ENCODE data around the gene NOTCH4. TPM values are rescaled to one million over a fixed set of nuclear protein-coding genes. Genes with fewer than 3 reads are reported as not detected.

NOTCH4 gene
- total RNA-seq, 2 experiments from 2014 or later, result 0.47 to 0.53 TPM

GRCh38 chr6:32182555-32182981 lies 41.3 kb downstream of the NOTCH4 start:
- Mint-ChIP-seq H3K27me3 (no peaks in the 10 kb centered on the region), H3K27ac (peak overlapping the region; percentile 44), H3K4me1 (ENCODE audit: low read depth) (peaks cover 48% of the 10 kb centered on the region), H3K9me3 (no peaks in the 10 kb centered on the region), H3K4me3 (no peak overlapping the region), H3K36me3 (ENCODE audit: low read depth) (peaks cover 81% of the 10 kb centered on the region)
- no peak overlapping the region for H3K4me3 ChIP-seq (ENCODE audit: low read length)
- no peak for ATAC-seq (ENCODE audit: poor library complexity)
- no peak overlapping the region for H3K27ac ChIP-seq (ENCODE audit: low read depth in 1 of 2, low read length in 2 of 2)
- H3K9me3 ChIP-seq (ENCODE audit: control insufficient read depth in 1 of 2, insufficient read depth in 1 of 2, low read length in 2 of 2), result no peaks in the 10 kb centered on the region
- no peak for DNase-seq
- POLR2A ChIA-PET, result interaction anchor here (8.1 kb wide), 1 partner anchor 10 kb away, joined by 242 read pairs; the partner anchor contains the start of genes GPSM3 and PBX2
- H3K27me3 ChIP-seq (ENCODE audit: control insufficient read depth in 1 of 2, insufficient read depth in 2 of 2, low read length in 2 of 2), result no peaks in the 10 kb centered on the region
- CTCF ChIA-PET, result no interaction called here
- no peak for TF ChIP-seq CTCF (IDR thresholded peaks at IDR 0.05)
- intact Hi-C loops (cut with DNase I, micrococcal nuclease), result no loop called here
- H3K36me3 ChIP-seq (ENCODE audit: insufficient read depth, low read length), result peaks cover 62% of the 10 kb centered on the region
- H3K4me1 ChIP-seq (ENCODE audit: insufficient read depth, low read length), result peaks cover 61% of the 10 kb centered on the region

- no peak for TF ChIP-seq CTCF (IDR thresholded peaks at IDR 0.05)
- no peak overlapping the region for H3K4me3 Mint-ChIP-seq
- peaks cover 48% of the 10 kb centered on the region for H3K4me1 Mint-ChIP-seq (ENCODE audit: low read depth)
- H3K9me3 Mint-ChIP-seq, result no peaks in the 10 kb centered on the region
- no peak overlapping the region for H3K27ac Mint-ChIP-seq
- no peaks in the 10 kb centered on the region for H3K9me3 ChIP-seq (ENCODE audit: control insufficient read depth in 1 of 2, insufficient read depth in 1 of 2, low read length in 2 of 2)
- DNase-seq, result peak in 1 of 14 experiments; percentile 1
- ChIA-PET CTCF (interaction anchor here (1.2 kb wide), 1 partner anchor 13 kb away, joined by 3 read pairs; no protein-coding TSS in a partner anchor), POLR2A (interaction anchor here (0.6 to 8.1 kb wide), 2 partner anchors 11 to 52 kb away, joined by 3 to 242 read pairs; partner anchors contain the start of genes FKBPL, GPSM3 and PBX2)
- peaks cover 61% of the 10 kb centered on the region for H3K4me1 ChIP-seq (ENCODE audit: insufficient read depth, low read length)
- no peaks in the 10 kb centered on the region for H3K27me3 Mint-ChIP-seq
- ATAC-seq (ENCODE audit: poor library complexity), result no peak
- peaks cover 78% of the 10 kb centered on the region for H3K36me3 Mint-ChIP-seq (ENCODE audit: low read depth)
- H3K27ac ChIP-seq (ENCODE audit: low read depth in 1 of 2, low read length in 2 of 2), result no peak overlapping the region
- intact Hi-C loops (cut with DNase I, micrococcal nuclease), result no loop called here
- H3K36me3 ChIP-seq (ENCODE audit: insufficient read depth, low read length), result peaks cover 56% of the 10 kb centered on the region
- no peaks in the 10 kb centered on the region for H3K27me3 ChIP-seq (ENCODE audit: control insufficient read depth in 1 of 2, insufficient read depth in 2 of 2, low read length in 2 of 2)
- no peak overlapping the region for H3K4me3 ChIP-seq (ENCODE audit: low read length)
Measured at GRCh38 chr6:32181915-32182529, 41.8 kb downstream of the NOTCH4 start.

GRCh38 chr6:32181148-32181702 lies 42.6 kb downstream of the NOTCH4 start:
- no peak overlapping the region for H3K4me3 Mint-ChIP-seq
- ChIA-PET POLR2A (interaction anchor here (8.1 kb wide), 1 partner anchor 12 kb away, joined by 242 read pairs; the partner anchor contains the start of genes GPSM3 and PBX2), CTCF (interaction anchor here (1.2 kb wide), 1 partner anchor 14 kb away, joined by 3 read pairs; no protein-coding TSS in a partner anchor)
- H3K36me3 Mint-ChIP-seq (ENCODE audit: low read depth), result peaks cover 70% of the 10 kb centered on the region
- Histone ChIP-seq H3K9me3 (ENCODE audit: control insufficient read depth in 1 of 2, insufficient read depth in 1 of 2, low read length in 2 of 2) (no peaks in the 10 kb centered on the region), H3K4me3 (ENCODE audit: low read length) (no peak overlapping the region), H3K27ac (ENCODE audit: low read depth in 1 of 2, low read length in 2 of 2) (no peak overlapping the region), H3K4me1 (ENCODE audit: insufficient read depth, low read length) (peaks cover 61% of the 10 kb centered on the region), H3K36me3 (ENCODE audit: insufficient read depth, low read length) (peaks cover 48% of the 10 kb centered on the region), H3K27me3 (ENCODE audit: control insufficient read depth in 1 of 2, insufficient read depth in 2 of 2, low read length in 2 of 2) (no peaks in the 10 kb centered on the region)
- no peaks in the 10 kb centered on the region for H3K9me3 Mint-ChIP-seq
- intact Hi-C loops (cut with DNase I, micrococcal nuclease), result no loop called here
- DNase-seq (peak in 1 of 14 experiments; percentile 1), ATAC-seq (ENCODE audit: poor library complexity) (no peak)
- no peaks in the 10 kb centered on the region for H3K27me3 Mint-ChIP-seq
- H3K27ac Mint-ChIP-seq, result no peak overlapping the region
- H3K4me1 Mint-ChIP-seq (ENCODE audit: low read depth), result peaks cover 48% of the 10 kb centered on the region
- TF ChIP-seq CTCF (IDR thresholded peaks at IDR 0.05), result no peak

All from CD4-positive, alpha-beta T cell (primary cell).